ENCODE data around the gene ZNF682. TPM values are rescaled to one million over a fixed set of nuclear protein-coding genes. Genes with fewer than 3 reads are reported as not detected.

ZNF682 gene

DNA sequence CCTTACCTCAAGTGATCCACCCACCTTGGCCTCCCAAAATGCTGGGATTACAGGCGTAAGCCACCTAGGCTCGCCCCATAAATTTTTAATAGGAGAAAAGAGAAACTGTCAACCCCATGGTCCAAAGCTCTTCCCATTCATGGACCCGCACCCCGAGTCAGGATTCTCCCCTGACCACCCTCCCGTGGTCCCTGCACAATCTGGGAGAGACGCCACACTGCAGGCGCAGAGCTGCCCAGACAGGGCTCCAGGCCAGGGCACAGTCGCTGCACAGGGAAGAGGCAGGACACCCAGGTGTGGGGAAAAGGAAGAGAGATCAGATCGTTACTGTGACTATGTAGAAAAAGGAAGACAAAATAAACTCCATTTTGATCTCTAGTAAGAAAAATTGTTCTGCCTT lies 84.1 kb downstream of the ZNF682 start:
- H3K4me1 ChIP-seq (ENCODE audit: control insufficient read depth, insufficient read depth, low read depth, low read length), result no peaks in the 10 kb centered on the region
- H2BK12ac ChIP-seq (ENCODE audit: low read length in 2 of 2), result no peak overlapping the region
- no peak overlapping the region for H2BK120ac ChIP-seq (ENCODE audit: low read depth, low read length)
- H3K4ac ChIP-seq (ENCODE audit: low read depth in 1 of 2, low read length in 2 of 2), result no peak overlapping the region
- no peaks in the 10 kb centered on the region for H3K79me1 ChIP-seq (replicated peaks; ENCODE audit: low read length, poor library complexity, severe bottlenecking)
- H2AFZ ChIP-seq (ENCODE audit: low read depth, low read length), result no peak overlapping the region
- no peak overlapping the region for H3K4me2 ChIP-seq (ENCODE audit: low read length, poor library complexity, severe bottlenecking)
- H2BK15ac ChIP-seq (ENCODE audit: low read depth, poor library complexity, severe bottlenecking), result no peak overlapping the region
- no peak overlapping the region for H4K91ac ChIP-seq (ENCODE audit: low read length)
- no peak for DNase-seq
- H2BK5ac ChIP-seq (ENCODE audit: low read depth, low read length, poor library complexity, severe bottlenecking), result no peak overlapping the region
- no peak overlapping the region for H3K14ac ChIP-seq (ENCODE audit: low read length in 2 of 2)
- H3K4me3 ChIP-seq (ENCODE audit: insufficient read depth in 1 of 2, low read depth in 1 of 2, low read length in 2 of 2), result no peak overlapping the region
- H4K8ac ChIP-seq (ENCODE audit: low read length), result no peak overlapping the region
- H3K27me3 ChIP-seq (ENCODE audit: control insufficient read depth in 1 of 2, insufficient read depth in 1 of 2, low read length in 2 of 2), result no peaks in the 10 kb centered on the region
- peaks cover 29% of the 10 kb centered on the region for H3K9me3 ChIP-seq (ENCODE audit: control insufficient read depth, low read length)
- no peak overlapping the region for H3K9ac ChIP-seq (ENCODE audit: low read length)
- no peak overlapping the region for H2AK5ac ChIP-seq (ENCODE audit: low read length, severe bottlenecking)
- 91% methylated on average over 8 of the region's 9 CpGs for WGBS
- no peak overlapping the region for H3K18ac ChIP-seq (ENCODE audit: low read depth in 1 of 2, low read length in 2 of 2)
- H3K36me3 ChIP-seq (ENCODE audit: control insufficient read depth in 1 of 2, insufficient read depth in 2 of 2, low read depth in 1 of 2, low read length in 2 of 2), result no peaks in the 10 kb centered on the region
- no peak overlapping the region for H3K23ac ChIP-seq (ENCODE audit: low read length in 2 of 2)
- no peak overlapping the region for H3K27ac ChIP-seq (ENCODE audit: low read length, poor library complexity, severe bottlenecking)

Small RNAs within 50 kb of the gene (small RNA-seq; reads per million reads assigned to genes)
- not detected for gene AC006539.3 (ENCODE audit: low read depth)

All from mesenchymal stem cell (in vitro differentiated cells and primary cell).